Fibroblast of pulmonary artery (primary cell): Measurements from ENCODE around the gene ZBTB14.

ENCODE experiments used
- DNase-seq: peaks from one replicate; pipeline ENCODE4 v3.0.0-alpha.2; 2010; ENCODE audit warnings: low read depth
- H3K4me3 ChIP-seq: replicated peaks from 2 replicates; pipeline ENCODE4 v1.5.1; 2011; ENCODE audit warnings: low read depth, mild to moderate bottlenecking, control low read depth, low read length, moderate library complexity
- TF ChIP-seq, protein P1 (sequence below): IDR thresholded peaks from 2 replicates; pipeline ENCODE4 v1.5.1; 2011; ENCODE audit warnings: mild to moderate bottlenecking, control low read depth, low read length, inconsistent platforms; ENCODE audit errors: missing control alignments

ZBTB14 gene

GRCh38 chr18:5295231-5295920 lies at the start of gene ZBTB14:
TSS of gene ZBTB14 (minus strand) at chr18:5295726. CDS start at chr18:5293246, 2,480 bp downstream.
- TF ChIP-seq, protein P1, sequence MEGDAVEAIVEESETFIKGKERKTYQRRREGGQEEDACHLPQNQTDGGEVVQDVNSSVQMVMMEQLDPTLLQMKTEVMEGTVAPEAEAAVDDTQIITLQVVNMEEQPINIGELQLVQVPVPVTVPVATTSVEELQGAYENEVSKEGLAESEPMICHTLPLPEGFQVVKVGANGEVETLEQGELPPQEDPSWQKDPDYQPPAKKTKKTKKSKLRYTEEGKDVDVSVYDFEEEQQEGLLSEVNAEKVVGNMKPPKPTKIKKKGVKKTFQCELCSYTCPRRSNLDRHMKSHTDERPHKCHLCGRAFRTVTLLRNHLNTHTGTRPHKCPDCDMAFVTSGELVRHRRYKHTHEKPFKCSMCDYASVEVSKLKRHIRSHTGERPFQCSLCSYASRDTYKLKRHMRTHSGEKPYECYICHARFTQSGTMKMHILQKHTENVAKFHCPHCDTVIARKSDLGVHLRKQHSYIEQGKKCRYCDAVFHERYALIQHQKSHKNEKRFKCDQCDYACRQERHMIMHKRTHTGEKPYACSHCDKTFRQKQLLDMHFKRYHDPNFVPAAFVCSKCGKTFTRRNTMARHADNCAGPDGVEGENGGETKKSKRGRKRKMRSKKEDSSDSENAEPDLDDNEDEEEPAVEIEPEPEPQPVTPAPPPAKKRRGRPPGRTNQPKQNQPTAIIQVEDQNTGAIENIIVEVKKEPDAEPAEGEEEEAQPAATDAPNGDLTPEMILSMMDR: no peak
- peak; percentile 58 for DNase-seq
- peak within 1 kb of the TSS; percentile 78 for H3K4me3 ChIP-seq

- H3K4me3 ChIP-seq: no peak overlapping the region
- TF ChIP-seq, protein P1: no peak
- no peak for DNase-seq
Observed at GRCh38 chr18:5339202-5339834, 43.8 kb upstream of the ZBTB14 start.

DNA sequence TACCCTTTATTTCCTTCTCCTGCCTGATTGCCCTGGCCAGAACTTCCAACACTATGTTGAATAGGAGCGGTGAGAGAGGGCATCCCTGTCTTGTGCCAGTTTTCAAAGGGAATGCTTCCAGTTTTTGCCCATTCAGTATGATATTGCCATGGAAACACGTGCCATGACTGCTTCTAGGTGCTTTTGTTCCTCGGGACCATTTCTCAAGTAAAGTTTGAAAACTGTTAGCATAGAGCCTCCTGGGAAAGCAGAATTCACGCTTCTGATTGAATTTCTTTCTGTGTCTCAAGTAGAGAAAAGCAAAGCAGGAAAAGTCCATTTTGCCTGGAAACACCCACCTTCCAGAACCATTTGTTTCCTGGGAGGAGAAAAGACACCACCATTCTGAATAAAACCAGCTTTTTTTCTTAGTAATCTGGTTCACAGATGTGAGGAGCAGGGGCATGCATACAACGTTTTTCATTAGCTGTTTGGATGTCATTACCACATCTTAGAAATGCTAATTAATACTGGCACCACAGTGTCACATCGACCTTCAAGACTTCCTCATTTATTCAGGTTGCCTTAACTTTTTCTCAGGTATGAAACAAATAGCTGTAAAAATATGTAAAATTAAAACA lies 39.0 kb upstream of the ZBTB14 start:
- TF ChIP-seq, protein P1: no peak
- no peak for DNase-seq
- H3K4me3 ChIP-seq: no peak overlapping the region

GRCh38 chr18:5318061-5318700 lies 22.7 kb upstream of the ZBTB14 start:
- no peak for DNase-seq
- H3K4me3 ChIP-seq: no peak overlapping the region
- TF ChIP-seq, protein P1: no peak

GRCh38 chr18:5317186-5317585 lies 21.7 kb upstream of the ZBTB14 start:
- H3K4me3 ChIP-seq: no peak overlapping the region
- DNase-seq: peak; percentile 36
- TF ChIP-seq, protein P1: no peak

DNA sequence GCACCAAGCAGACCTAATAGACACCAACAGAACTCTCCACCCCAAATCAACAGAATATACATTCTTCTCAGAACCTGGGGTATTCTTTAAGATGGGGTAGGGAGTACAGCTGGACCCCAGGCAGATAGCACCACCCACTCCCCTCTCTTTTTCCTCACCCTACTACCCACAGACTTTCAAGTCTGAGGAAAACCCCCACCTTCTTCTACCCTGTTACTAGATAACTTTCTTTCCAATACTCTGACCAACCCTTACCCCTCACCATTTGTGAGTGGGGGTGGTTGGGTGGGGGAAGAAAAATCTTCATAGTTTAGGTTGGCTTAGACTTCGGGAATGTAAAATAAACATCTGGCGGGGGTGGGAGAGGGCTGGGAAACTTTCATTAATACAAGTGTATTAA lies 20.3 kb upstream of the ZBTB14 start:
- TF ChIP-seq, protein P1: no peak
- no peak for DNase-seq
- H3K4me3 ChIP-seq: no peak overlapping the region
